Esophagus muscularis mucosa (tissue), 3 donors: ENCODE measurements around the gene CHST6.

Source experiments
- POLR2A ChIP-seq: fragments of 450-650 bp; IDR thresholded peaks from one replicate; pipeline ENCODE4 v1.6.1; 2017; ENCODE audit warnings: antibody characterized with exemption, moderate library complexity, mild to moderate bottlenecking, low read depth
- TF ChIP-seq, protein P1 (sequence below), 3 experiments: fragments of 200-600 bp in 2 of 3; fragments of 450-650 bp in 1 of 3; sonication (generic) in 2 of 3; IDR thresholded peaks; one replicate each; pipeline ENCODE4 v1.5.1; 2017 to 2019; ENCODE audit warnings: antibody characterized with exemption in 3 of 3, mild to moderate bottlenecking in 2 of 3, moderate library complexity in 1 of 3

DNA sequence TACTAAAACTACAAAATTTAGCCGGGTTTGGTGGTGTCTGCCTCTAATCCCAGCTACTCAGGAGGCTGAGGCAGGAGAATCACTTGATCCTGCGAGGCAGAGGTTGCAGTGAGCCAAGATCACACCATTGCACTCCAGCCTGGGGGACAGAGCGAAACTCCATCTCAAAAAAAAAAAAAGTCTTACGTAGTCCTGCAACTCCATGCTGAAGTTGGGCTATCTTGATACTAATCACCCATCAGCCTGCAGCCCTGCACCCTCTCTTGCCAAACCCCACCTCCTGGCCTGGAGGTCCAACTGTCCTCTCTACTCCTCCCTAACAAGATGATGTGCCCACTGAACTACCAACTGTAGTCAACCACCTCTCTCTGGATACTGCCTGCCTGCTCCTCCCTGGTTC is 35.5 kb downstream of the CHST6 start:
- TF ChIP-seq, protein P1, sequence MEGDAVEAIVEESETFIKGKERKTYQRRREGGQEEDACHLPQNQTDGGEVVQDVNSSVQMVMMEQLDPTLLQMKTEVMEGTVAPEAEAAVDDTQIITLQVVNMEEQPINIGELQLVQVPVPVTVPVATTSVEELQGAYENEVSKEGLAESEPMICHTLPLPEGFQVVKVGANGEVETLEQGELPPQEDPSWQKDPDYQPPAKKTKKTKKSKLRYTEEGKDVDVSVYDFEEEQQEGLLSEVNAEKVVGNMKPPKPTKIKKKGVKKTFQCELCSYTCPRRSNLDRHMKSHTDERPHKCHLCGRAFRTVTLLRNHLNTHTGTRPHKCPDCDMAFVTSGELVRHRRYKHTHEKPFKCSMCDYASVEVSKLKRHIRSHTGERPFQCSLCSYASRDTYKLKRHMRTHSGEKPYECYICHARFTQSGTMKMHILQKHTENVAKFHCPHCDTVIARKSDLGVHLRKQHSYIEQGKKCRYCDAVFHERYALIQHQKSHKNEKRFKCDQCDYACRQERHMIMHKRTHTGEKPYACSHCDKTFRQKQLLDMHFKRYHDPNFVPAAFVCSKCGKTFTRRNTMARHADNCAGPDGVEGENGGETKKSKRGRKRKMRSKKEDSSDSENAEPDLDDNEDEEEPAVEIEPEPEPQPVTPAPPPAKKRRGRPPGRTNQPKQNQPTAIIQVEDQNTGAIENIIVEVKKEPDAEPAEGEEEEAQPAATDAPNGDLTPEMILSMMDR (IDR thresholded peaks at IDR 0.05) = no peak
- TF ChIP-seq POLR2A = no peak
